A673 (cell line): Measurements from ENCODE around the gene PPP1CB. TPM values are rescaled to one million over a fixed set of nuclear protein-coding genes. Genes with fewer than 3 reads are reported as not detected.

Source experiments
- Bru-seq: library from RNA; stranded (reverse); fragments of 400-500 nt; gene quantifications from one replicate; lab custom pipeline; 2021; lab: Mats Ljungman, UMichigan
- BruChase-seq, 2 experiments: library from RNA; stranded (reverse); fragments of 400-500 nt; gene quantifications; one replicate each; lab custom pipeline; 2021; lab: Mats Ljungman, UMichigan
- BruUV-seq: library from RNA; stranded (reverse); fragments of 400-500 nt; replicated peaks from 2 replicates; lab custom pipeline; 2021; lab: Mats Ljungman, UMichigan
- CTCF ChIA-PET: fragments of 300-600 bp; sonication (Branson Sonifier 250); formaldehyde crosslinking; loops from one replicate; lab custom pipeline; 2022; ENCODE audit warnings: antibody characterized with exemption; lab: Charles Lee
- POLR2A ChIA-PET: fragments of 300-600 bp; sonication (Branson Sonifier 250); formaldehyde crosslinking; loops from one replicate; lab custom pipeline; 2022; ENCODE audit warnings: antibody characterized with exemption; ENCODE audit not compliant: low non-redundant PET; lab: Charles Lee
- DNase-seq: peaks from one replicate; pipeline ENCODE4 v3.0.0-alpha.2; 2015; ENCODE audit warnings: low spot score
- H3K27ac ChIP-seq: fragments of 200-600 bp; sonication (generic); 2 replicates; pipeline ENCODE4 v1.5.1; 2016; ENCODE audit warnings: mixed run types, low read depth, mild to moderate bottlenecking, mixed read lengths, antibody characterized with exemption, low read length; ENCODE audit not compliant: poor library complexity, severe bottlenecking
- H3K27me3 ChIP-seq: fragments of 200-600 bp; sonication (generic); replicated peaks from 2 replicates; pipeline ENCODE4 v1.6.1; 2017; ENCODE audit warnings: mixed run types, low read depth, mild to moderate bottlenecking, mixed read lengths, antibody characterized with exemption, low read length; ENCODE audit not compliant: insufficient read depth, poor library complexity
- H3K36me3 ChIP-seq: fragments of 200-600 bp; sonication (generic); 2 replicates; pipeline ENCODE4 v1.6.1; 2016; ENCODE audit warnings: mixed run types, mild to moderate bottlenecking, mixed read lengths, antibody characterized with exemption, low read length; ENCODE audit not compliant: insufficient read depth, poor library complexity, severe bottlenecking
- H3K4me1 ChIP-seq: fragments of 200-600 bp; sonication (generic); 2 replicates; pipeline ENCODE4 v1.6.1; 2017; ENCODE audit warnings: mixed run types, mild to moderate bottlenecking, mixed read lengths, antibody characterized with exemption, low read length; ENCODE audit not compliant: insufficient read depth, poor library complexity, severe bottlenecking
- H3K4me3 ChIP-seq: fragments of 200-600 bp; sonication (generic); 2 replicates; pipeline ENCODE4 v1.5.1; 2016; ENCODE audit warnings: low read depth, mixed run types, mild to moderate bottlenecking, mixed read lengths, low read length; ENCODE audit not compliant: poor library complexity, severe bottlenecking
- H3K9me3 ChIP-seq: fragments of 200-600 bp; sonication (generic); 2 replicates; pipeline ENCODE4 v1.6.1; 2016; ENCODE audit warnings: mixed run types, low read depth, mild to moderate bottlenecking, mixed read lengths, antibody characterized with exemption, low read length; ENCODE audit not compliant: poor library complexity, severe bottlenecking
- CTCF ChIP-seq: fragments of 300-800, 200-600 bp; sonication (generic); conservative IDR thresholded peaks from 2 replicates; pipeline ENCODE4 v1.5.1; 2017; ENCODE audit warnings: low read depth, mild to moderate bottlenecking, antibody characterized with exemption, low read length, moderate library complexity, mixed read lengths
- EZH2 ChIP-seq: fragments of 200-600 bp; sonication (generic); IDR thresholded peaks from 2 replicates; pipeline ENCODE4 v1.6.1; 2017; ENCODE audit warnings: borderline replicate concordance, low read depth, mild to moderate bottlenecking, mixed read lengths, antibody characterized with exemption, low read length; ENCODE audit not compliant: poor library complexity, severe bottlenecking
- intact Hi-C: fragments of 100-400 bp; cut with micrococcal nuclease; formaldehyde crosslinking; loops from one replicate; pipeline ENCODE4 v1.10.0; 2022; ENCODE audit not compliant: unreplicated experiment
- long read RNA-seq: library from polyadenylated mRNA; stranded (forward); transcript quantifications from one replicate; pipeline ENCODE4 v2.0.0, GENCODE V29; 2022
- total RNA-seq: library from RNA; stranded (reverse); gene quantifications from 2 replicates; pipeline ENCODE4 v1.2.3, GENCODE V29; 2021

The PPP1CB gene
- total RNA-seq (167 and 181 TPM in 2 replicates), Bru-seq, nascent RNA (percentile 95 among the genes with signal in this experiment), BruChase-seq, experiment 1, labeled RNA remaining after a 2-hour chase (percentile 95 among the genes with signal in this experiment), BruChase-seq, experiment 2, labeled RNA remaining after a 6-hour chase (percentile 98 among the genes with signal in this experiment)
- long read RNA-seq, full-length matches to known transcripts = 163 of 211 reads
- long read RNA-seq, partial matches to known transcripts = 29 of 211 reads
- long read RNA-seq, other reads (novel, unspliced or antisense) = 19 of 211 reads

GRCh38 chr2:28751252-28751955, at the start of gene PPP1CB:
PPP1CB (plus strand) TSS chr2:28751830; CDS start chr2:28752125, 295 bp downstream.
- TF ChIP-seq CTCF = 0 out of 2 replicates have a peak, but pooled peaks have one; percentile 21
- no peak for TF ChIP-seq EZH2
- intact Hi-C loops = loop anchor here (5.0 kb wide), 1 partner anchor 184 kb away; no protein-coding TSS in a partner anchor
- ChIA-PET CTCF (interaction anchor here (0.6 to 1.3 kb wide), 2 partner anchors 157 to 1383 kb away, joined by 3 to 5 read pairs; no protein-coding TSS in a partner anchor), POLR2A (interaction anchor here (0.7 to 0.8 kb wide), 3 partner anchors 10 to 157 kb away, joined by 3 to 10 read pairs (median 4); no protein-coding TSS in a partner anchor)
- H3K4me1 ChIP-seq = peaks cover 26% of the 10 kb centered on the region
- H3K27me3 ChIP-seq = no peaks in the 10 kb centered on the region
- peak within 1 kb of the TSS; percentile 98 for H3K27ac ChIP-seq
- DNase-seq = peak; percentile 97
- H3K36me3 ChIP-seq = no peaks in the 10 kb centered on the region
- H3K9me3 ChIP-seq = no peaks in the 10 kb centered on the region
- peak within 1 kb of the TSS; percentile 91 for H3K4me3 ChIP-seq
- BruUV-seq = no TSS peak

- no peaks in the 10 kb centered on the region for H3K27me3 ChIP-seq
- H3K27ac ChIP-seq = no peak overlapping the region
- ChIA-PET POLR2A (no interaction called here), CTCF (no interaction called here)
- no peak for DNase-seq
- no peaks in the 10 kb centered on the region for H3K36me3 ChIP-seq
- no peaks in the 10 kb centered on the region for H3K9me3 ChIP-seq
- BruUV-seq = no TSS peak
- TF ChIP-seq CTCF = no peak
- no peak for TF ChIP-seq EZH2
- intact Hi-C loops = no loop called here
- no peak overlapping the region for H3K4me3 ChIP-seq
- H3K4me1 ChIP-seq = peaks cover 5% of the 10 kb centered on the region
Observed at GRCh38 chr2:28702415-28702861, 49.2 kb upstream of the PPP1CB start.

GRCh38 chr2:28702878-28703277, 48.8 kb upstream of the PPP1CB start:
- TF ChIP-seq CTCF = no peak
- no peak for TF ChIP-seq EZH2
- Histone ChIP-seq H3K9me3 (no peaks in the 10 kb centered on the region), H3K4me3 (no peak overlapping the region), H3K27me3 (no peaks in the 10 kb centered on the region), H3K36me3 (no peaks in the 10 kb centered on the region), H3K4me1 (peaks cover under 1% of the 10 kb centered on the region), H3K27ac (no peak overlapping the region)
- ChIA-PET CTCF (no interaction called here), POLR2A (no interaction called here)
- BruUV-seq = no TSS peak
- intact Hi-C loops = no loop called here
- no peak for DNase-seq
